Erythroblast (primary cell): ENCODE measurements around the gene SCAMP4.

Experiments
- GATA1 ChIP-seq: IDR thresholded peaks from 2 replicates; pipeline ENCODE4 v1.6.1; 2011; ENCODE audit warnings: low read depth, mild to moderate bottlenecking, control low read depth, low read length, moderate library complexity
- POLR2A ChIP-seq: IDR thresholded peaks from 2 replicates; pipeline ENCODE4 v1.6.1; 2011; ENCODE audit warnings: mild to moderate bottlenecking, low read length

- peak; percentile 93 for TF ChIP-seq POLR2A
- TF ChIP-seq GATA1 = no peak
Measured at GRCh38 chr19:1875646-1876495, 29.3 kb upstream of the SCAMP4 start.
